OCI-LY7 (cell line): Measurements from ENCODE around the gene RPL34.

ENCODE experiments used
- EZH2phosphoT487 ChIP-seq: fragments of 200-600 bp; sonication (generic); IDR thresholded peaks from 2 replicates; pipeline ENCODE4 v1.6.1; 2018; ENCODE audit warnings: low read depth, borderline replicate concordance, mild to moderate bottlenecking, mixed run types, antibody characterized with exemption, low read length, moderate library complexity, mixed read lengths
- TF ChIP-seq, protein P1 (sequence below): fragments of 200-600 bp; sonication (generic); conservative IDR thresholded peaks from 2 replicates; pipeline ENCODE4 v1.5.1; 2014; ENCODE audit warnings: mild to moderate bottlenecking, antibody characterized with exemption, low read length, moderate library complexity, mixed read lengths

- TF ChIP-seq, protein P1, sequence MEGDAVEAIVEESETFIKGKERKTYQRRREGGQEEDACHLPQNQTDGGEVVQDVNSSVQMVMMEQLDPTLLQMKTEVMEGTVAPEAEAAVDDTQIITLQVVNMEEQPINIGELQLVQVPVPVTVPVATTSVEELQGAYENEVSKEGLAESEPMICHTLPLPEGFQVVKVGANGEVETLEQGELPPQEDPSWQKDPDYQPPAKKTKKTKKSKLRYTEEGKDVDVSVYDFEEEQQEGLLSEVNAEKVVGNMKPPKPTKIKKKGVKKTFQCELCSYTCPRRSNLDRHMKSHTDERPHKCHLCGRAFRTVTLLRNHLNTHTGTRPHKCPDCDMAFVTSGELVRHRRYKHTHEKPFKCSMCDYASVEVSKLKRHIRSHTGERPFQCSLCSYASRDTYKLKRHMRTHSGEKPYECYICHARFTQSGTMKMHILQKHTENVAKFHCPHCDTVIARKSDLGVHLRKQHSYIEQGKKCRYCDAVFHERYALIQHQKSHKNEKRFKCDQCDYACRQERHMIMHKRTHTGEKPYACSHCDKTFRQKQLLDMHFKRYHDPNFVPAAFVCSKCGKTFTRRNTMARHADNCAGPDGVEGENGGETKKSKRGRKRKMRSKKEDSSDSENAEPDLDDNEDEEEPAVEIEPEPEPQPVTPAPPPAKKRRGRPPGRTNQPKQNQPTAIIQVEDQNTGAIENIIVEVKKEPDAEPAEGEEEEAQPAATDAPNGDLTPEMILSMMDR, result no peak
- TF ChIP-seq EZH2phosphoT487, result no peak
Observed at GRCh38 chr4:108628411-108628810, 8.0 kb downstream of the RPL34 start.
